ENCODE measurements around the gene PIEZO2. TPM values are rescaled to one million over a fixed set of nuclear protein-coding genes. Genes with fewer than 3 reads are reported as not detected.
"Not testable (repeated sequence)": the region's sequence is repeated elsewhere in the genome, so short reads cannot be mapped to it uniquely, and the experiment has no call there.

PIEZO2 gene
- total RNA-seq, 2 experiments from 2014 or later = not detected

DNA sequence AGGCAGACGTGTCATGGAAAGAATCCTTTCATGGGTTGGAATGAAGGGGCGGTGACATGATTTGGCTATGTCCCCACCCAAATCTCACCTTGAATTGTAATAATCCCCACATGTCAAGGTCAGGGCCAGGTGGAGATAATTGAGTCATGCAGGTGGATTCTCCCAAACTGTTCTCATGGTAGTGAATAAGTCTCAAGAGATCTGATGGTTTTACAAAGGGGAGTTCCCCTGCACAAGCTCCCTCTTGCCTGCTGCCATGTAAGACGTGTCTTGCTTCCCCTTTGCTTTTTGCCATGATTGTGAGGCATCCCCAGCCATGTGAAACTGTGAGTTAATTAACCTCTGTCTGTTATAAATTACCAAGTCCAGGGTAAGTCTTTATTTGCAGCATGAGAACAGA is 215.7 kb downstream of the PIEZO2 start:
- ATAC-seq; H3K9me3 Mint-ChIP-seq (ENCODE audit: low read depth); H3K4me3 Mint-ChIP-seq; H3K36me3 Mint-ChIP-seq; H3K4me1 Mint-ChIP-seq; DNase-seq; H3K27ac Mint-ChIP-seq; CTCF ChIA-PET; H3K27me3 Mint-ChIP-seq: not testable (repeated sequence)

DNA sequence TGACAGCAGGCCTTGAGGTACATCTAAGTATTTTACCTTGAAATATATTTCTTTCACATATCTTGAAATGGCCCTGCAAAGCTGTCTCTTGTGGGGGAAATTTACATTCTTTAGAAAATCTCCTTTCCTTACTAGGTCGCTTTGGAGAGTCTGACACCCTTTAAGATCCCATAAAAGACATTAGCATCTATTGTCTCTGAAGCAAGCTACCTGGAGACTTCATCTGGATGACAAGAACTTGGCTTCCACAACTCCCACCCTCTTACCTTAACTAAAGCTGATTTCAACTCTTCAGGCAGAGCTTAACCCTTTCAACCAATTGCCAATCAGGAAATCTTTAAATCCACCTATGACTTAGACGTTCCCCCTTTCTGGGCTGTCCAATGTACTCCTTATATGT is 219.3 kb downstream of the PIEZO2 start:
- ATAC-seq (no peak), DNase-seq (no peak)
- Mint-ChIP-seq H3K4me1 (no peaks in the 10 kb centered on the region), H3K27ac (no peak overlapping the region), H3K27me3 (peaks cover 6% of the 10 kb centered on the region), H3K36me3 (no peaks in the 10 kb centered on the region), H3K4me3 (no peak overlapping the region), H3K9me3 (ENCODE audit: low read depth) (no peaks in the 10 kb centered on the region)
- CTCF ChIA-PET = no interaction called here

DNA sequence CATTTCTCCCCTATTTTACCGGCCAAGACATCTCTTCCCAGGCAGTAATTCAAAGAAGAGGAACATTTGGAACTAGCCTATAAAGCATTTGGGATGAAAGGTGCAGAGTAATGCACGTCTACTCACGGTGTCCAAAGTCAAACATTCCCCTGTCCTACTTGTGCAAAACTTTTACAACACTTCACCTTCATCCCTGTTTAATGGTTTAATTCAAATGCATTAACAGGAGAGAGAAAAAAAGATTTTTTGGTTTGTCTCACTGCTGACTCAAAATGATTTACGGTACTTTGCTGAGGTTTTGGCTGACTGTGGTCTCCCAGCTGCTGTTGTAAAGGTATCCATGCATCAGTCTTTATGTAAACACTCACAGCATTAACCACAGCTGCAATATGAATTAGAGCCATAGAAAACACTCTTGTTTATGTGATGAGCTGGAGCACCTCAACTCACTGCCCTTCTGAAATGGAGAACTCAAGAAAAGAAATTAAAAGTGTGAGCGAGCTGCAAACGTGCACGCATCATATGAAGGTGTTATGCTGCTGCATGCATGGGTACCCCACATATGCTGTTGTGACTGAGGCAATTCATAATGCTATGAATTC is 220.5 kb downstream of the PIEZO2 start:
- Mint-ChIP-seq H3K36me3 (no peaks in the 10 kb centered on the region), H3K27me3 (peaks cover 6% of the 10 kb centered on the region), H3K4me1 (no peaks in the 10 kb centered on the region), H3K4me3 (no peak overlapping the region), H3K27ac (no peak overlapping the region), H3K9me3 (ENCODE audit: low read depth) (no peaks in the 10 kb centered on the region)
- ATAC-seq (no peak), DNase-seq (no peak)
- CTCF ChIA-PET = no interaction called here

DNA sequence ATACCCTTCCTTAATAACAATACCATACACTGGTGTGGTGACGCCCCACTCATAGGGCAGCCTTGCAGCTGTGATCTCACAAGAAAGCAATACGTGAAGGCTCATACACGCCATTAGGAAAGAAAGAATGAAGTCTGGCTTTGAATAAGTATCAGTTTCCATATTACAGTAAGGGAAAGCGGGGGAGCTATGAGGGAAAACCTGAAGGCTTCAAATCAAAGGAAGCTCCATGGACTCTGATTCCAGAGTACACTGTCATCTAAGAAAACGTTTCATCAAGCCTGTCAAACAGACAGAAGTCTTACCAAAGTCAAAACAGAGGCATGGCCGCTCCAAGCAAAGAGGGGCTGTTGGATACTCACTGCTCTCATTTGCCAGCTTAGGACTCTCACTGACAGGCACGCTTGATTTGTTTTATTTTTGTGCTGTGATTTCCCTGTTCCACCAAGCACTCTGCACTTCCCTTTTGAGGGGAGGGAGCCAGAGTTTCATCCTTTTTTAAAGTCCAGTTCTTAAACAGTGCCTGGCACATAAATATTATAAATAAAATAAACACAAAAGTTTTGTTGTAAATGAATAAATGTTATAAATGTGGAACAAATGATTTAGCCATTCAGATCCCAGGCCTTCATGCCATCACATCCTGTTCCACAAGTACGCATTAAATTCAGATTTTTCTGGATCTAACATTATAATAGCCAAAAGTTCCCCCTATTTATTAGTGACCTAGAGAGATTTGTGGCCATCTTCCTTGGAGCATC is 221.2 kb downstream of the PIEZO2 start:
- H3K27ac Mint-ChIP-seq = no peak overlapping the region
- ATAC-seq (no peak), DNase-seq (no peak)
- H3K36me3 Mint-ChIP-seq = no peaks in the 10 kb centered on the region
- H3K9me3 Mint-ChIP-seq (ENCODE audit: low read depth) = no peaks in the 10 kb centered on the region
- no peak overlapping the region for H3K4me3 Mint-ChIP-seq
- no peaks in the 10 kb centered on the region for H3K4me1 Mint-ChIP-seq
- H3K27me3 Mint-ChIP-seq = peaks cover 6% of the 10 kb centered on the region
- CTCF ChIA-PET = no interaction called here

DNA sequence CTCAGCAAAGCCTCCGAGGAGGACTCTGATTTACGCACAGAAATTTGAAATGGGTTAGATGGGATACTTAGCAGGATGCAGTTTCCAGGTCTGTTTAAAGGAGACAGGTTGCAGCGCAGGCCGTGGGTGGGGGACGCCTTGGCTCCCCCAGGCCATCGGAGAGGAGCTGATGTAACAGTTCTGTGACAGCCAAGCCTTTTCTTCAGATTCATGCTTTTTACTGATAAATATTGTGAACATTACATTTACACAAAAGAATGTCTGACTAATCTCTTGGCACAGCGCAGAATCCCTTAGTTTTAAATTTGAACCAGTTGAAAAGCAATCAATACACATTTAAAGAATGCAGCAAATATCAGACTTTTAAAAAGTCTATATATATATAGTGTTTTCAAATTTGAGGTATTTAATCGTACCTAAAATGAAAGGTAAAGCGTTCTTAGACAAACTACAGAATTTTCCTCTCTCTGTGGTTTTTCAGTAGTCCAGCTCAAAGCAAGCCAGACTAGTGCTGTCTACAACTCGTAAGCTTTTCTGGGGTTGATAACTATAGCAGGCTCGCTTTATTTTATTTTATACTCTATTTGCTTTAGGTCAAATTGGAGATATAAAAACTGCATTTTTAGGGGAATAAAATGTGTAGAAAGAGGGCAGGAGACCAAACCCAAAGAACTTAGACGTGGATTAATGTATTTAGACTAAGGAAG is 221.9 kb downstream of the PIEZO2 start:
- no peaks in the 10 kb centered on the region for H3K9me3 Mint-ChIP-seq (ENCODE audit: low read depth)
- H3K4me1 Mint-ChIP-seq = no peaks in the 10 kb centered on the region
- ATAC-seq (no peak), DNase-seq (no peak)
- CTCF ChIA-PET = no interaction called here
- H3K4me3 Mint-ChIP-seq = no peak overlapping the region
- no peaks in the 10 kb centered on the region for H3K36me3 Mint-ChIP-seq
- H3K27ac Mint-ChIP-seq = no peak overlapping the region
- H3K27me3 Mint-ChIP-seq = peaks cover 6% of the 10 kb centered on the region

DNA sequence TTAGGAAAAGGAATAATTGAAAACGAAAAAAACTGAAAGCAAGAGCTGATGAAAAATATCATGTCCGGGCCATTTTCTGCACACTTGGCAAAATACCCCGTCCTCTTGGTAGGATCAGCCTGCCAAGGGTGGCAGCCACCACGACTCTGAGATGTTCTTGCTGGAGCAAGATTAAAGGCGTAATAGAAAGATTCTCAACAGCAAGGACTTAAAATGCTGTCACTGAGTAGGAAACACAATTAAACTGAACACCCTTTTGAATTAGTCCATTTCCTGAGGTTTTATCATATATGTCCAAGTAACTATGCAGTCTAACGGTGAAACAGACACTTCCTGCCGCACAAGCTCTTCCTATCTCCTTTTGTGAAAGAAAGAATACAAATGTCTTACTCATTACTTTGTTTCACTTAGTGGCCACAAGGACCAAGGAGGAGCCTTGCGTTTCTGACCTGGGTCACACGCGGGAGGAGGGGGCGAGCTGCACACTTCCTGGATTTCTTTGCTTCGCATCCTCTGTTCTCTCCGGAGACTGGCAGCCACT is 222.7 kb downstream of the PIEZO2 start:
- no peak overlapping the region for H3K4me3 Mint-ChIP-seq
- H3K9me3 Mint-ChIP-seq (ENCODE audit: low read depth) = no peaks in the 10 kb centered on the region
- H3K36me3 Mint-ChIP-seq = no peaks in the 10 kb centered on the region
- ATAC-seq (no peak), DNase-seq (no peak)
- peaks cover 6% of the 10 kb centered on the region for H3K27me3 Mint-ChIP-seq
- H3K4me1 Mint-ChIP-seq = no peaks in the 10 kb centered on the region
- CTCF ChIA-PET = no interaction called here
- no peak overlapping the region for H3K27ac Mint-ChIP-seq

DNA sequence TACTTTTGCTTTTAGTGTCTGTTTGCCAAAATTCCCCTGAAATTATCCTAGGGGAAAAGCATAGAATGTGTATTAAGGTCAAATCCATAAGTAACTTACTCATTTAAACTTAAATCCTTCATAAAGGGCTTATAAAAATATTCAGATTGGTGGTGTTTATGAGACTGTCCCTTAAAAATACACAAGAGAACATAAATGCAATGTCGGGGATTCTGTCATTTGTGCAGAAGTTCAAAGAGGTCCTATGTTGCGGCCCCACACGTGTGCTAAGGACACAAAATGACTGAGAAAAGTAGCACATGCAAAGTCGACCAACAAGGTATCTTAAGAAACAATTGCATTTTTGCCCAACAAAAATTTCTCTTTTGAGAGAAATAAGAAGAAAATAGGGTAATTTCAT is 225.1 kb downstream of the PIEZO2 start:
- no peak overlapping the region for H3K4me3 Mint-ChIP-seq
- DNase-seq (no peak), ATAC-seq (no peak)
- H3K27me3 Mint-ChIP-seq = peaks cover 6% of the 10 kb centered on the region
- CTCF ChIA-PET = no interaction called here
- no peaks in the 10 kb centered on the region for H3K36me3 Mint-ChIP-seq
- no peaks in the 10 kb centered on the region for H3K4me1 Mint-ChIP-seq
- no peak overlapping the region for H3K27ac Mint-ChIP-seq
- no peaks in the 10 kb centered on the region for H3K9me3 Mint-ChIP-seq (ENCODE audit: low read depth)

DNA sequence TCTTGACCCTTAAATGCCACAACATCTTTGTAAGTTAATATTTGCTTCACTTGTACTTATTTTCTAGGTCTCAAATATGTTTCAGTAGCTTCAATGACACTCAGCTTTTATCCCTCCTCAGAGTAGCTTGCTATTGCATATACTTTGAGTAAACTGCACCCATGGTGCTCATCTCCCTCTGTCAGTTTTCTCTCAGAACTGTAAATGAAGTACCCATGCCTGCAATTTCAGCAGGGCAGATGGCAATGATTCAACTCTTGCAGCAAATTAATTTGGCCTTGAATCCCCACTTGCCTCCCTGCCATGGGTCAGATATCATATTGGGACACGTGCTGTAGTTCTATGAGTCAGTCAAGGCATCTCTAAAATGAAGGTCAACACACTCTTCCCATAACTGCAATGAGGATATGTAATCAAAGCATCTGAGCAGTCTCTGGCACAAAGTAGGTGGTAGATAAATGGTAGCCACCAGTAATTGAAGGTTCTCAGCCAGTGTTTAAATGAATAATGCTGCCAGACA is 225.8 kb downstream of the PIEZO2 start:
- peaks cover 6% of the 10 kb centered on the region for H3K27me3 Mint-ChIP-seq
- no peak for ATAC-seq
- no peak overlapping the region for H3K4me3 Mint-ChIP-seq
- no peaks in the 10 kb centered on the region for H3K4me1 Mint-ChIP-seq
- no peaks in the 10 kb centered on the region for H3K36me3 Mint-ChIP-seq
- H3K9me3 Mint-ChIP-seq (ENCODE audit: low read depth) = no peaks in the 10 kb centered on the region
- CTCF ChIA-PET = interaction anchor here (1.7 kb wide), 1 partner anchor 72 kb away, joined by 5 read pairs; no protein-coding TSS in a partner anchor
- H3K27ac Mint-ChIP-seq = no peak overlapping the region
- no peak for DNase-seq

DNA sequence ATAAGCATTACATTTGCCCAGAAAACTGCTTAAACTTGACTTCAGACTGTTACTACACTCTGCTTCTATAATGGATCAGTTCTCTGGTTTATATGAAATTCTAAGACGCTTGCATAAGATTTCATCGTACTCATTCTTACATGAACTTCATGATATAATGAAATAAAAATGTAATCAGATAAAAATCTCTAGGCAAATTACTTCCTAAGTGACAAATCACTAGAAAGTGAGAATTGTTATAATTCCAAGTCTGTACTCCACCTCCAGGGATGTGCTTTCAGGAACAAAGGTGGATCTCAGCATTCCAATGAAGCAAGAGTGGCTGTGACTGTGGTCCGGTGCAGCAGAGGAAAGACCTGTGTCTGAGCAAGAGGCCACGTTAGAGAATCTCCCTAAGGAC is 226.2 kb downstream of the PIEZO2 start:
- DNase-seq = no peak
- no peak for ATAC-seq
- CTCF ChIA-PET = interaction anchor here (1.7 kb wide), 1 partner anchor 72 kb away, joined by 5 read pairs; no protein-coding TSS in a partner anchor
- Mint-ChIP-seq H3K27me3 (peaks cover 6% of the 10 kb centered on the region), H3K4me3 (no peak overlapping the region), H3K9me3 (ENCODE audit: low read depth) (no peaks in the 10 kb centered on the region), H3K4me1 (no peaks in the 10 kb centered on the region), H3K36me3 (no peaks in the 10 kb centered on the region), H3K27ac (no peak overlapping the region)

DNA sequence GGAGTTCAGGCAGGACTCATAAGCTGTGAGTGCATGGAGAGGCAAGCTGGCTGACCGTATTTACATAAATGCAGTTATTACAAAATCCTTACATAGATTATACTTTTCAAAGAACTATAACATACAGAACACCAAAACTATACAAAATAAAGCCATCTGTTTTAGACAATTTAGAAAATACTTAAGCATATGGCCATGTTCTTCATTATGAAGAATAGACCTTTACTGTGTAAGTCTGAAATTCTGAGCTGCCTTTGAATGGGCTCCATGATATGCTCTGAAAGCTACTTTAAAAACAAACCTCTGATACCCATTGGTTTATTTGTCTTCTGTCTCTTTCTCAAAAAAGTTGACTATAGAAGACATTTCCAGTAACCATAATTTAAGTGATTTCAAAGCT is 226.7 kb downstream of the PIEZO2 start:
- not testable (repeated sequence) for H3K27me3 Mint-ChIP-seq; H3K4me1 Mint-ChIP-seq; ATAC-seq; H3K36me3 Mint-ChIP-seq; H3K4me3 Mint-ChIP-seq; H3K9me3 Mint-ChIP-seq (ENCODE audit: low read depth); H3K27ac Mint-ChIP-seq; DNase-seq
- CTCF ChIA-PET = interaction anchor here (1.7 kb wide), 1 partner anchor 71 kb away, joined by 5 read pairs; no protein-coding TSS in a partner anchor

DNA sequence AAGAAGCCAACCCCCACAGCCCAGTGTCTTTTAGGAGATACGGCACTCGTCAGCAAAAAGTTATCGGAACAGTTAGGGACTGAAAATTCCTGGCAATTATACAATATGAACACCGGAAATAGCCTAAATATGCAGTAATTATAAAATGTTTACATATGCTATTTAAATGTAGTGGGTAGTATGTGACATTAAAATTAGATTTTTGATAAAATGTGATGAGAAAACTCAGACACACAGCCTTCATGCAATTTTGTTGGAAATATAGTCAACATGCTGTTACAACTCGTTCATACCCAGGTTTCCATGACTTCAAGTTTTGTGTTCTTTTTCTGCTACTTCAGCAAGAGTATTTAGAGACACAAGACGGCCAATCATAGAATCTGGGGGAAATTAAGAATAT is 229.1 kb downstream of the PIEZO2 start:
- H3K27me3 Mint-ChIP-seq; ATAC-seq; DNase-seq; H3K9me3 Mint-ChIP-seq (ENCODE audit: low read depth); CTCF ChIA-PET; H3K36me3 Mint-ChIP-seq; H3K4me3 Mint-ChIP-seq; H3K4me1 Mint-ChIP-seq; H3K27ac Mint-ChIP-seq: not testable (repeated sequence)

DNA sequence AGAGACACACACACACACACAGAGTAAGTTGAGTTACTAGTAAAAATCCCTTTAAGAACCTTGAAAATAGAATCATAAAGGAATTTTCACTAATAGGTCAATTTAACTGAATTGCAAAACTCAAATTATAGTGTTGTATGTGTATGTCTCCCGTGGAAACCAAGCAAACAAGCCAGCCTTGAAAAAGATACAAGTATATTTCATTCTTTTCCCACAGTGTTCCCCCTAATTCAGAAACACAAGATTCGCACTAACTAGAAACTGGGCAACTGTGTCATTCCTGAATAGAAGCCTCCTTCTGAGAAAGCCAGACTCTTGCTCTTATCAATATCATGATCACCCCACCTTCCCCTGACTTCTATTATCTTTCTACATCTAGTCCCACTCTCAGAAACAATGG is 229.5 kb downstream of the PIEZO2 start:
- no peaks in the 10 kb centered on the region for H3K36me3 Mint-ChIP-seq
- H3K27me3 Mint-ChIP-seq = no peaks in the 10 kb centered on the region
- H3K4me1 Mint-ChIP-seq = no peaks in the 10 kb centered on the region
- no peak for DNase-seq
- CTCF ChIA-PET = no interaction called here
- no peak overlapping the region for H3K4me3 Mint-ChIP-seq
- H3K27ac Mint-ChIP-seq = no peak overlapping the region
- no peak for ATAC-seq
- H3K9me3 Mint-ChIP-seq (ENCODE audit: low read depth) = no peaks in the 10 kb centered on the region

DNA sequence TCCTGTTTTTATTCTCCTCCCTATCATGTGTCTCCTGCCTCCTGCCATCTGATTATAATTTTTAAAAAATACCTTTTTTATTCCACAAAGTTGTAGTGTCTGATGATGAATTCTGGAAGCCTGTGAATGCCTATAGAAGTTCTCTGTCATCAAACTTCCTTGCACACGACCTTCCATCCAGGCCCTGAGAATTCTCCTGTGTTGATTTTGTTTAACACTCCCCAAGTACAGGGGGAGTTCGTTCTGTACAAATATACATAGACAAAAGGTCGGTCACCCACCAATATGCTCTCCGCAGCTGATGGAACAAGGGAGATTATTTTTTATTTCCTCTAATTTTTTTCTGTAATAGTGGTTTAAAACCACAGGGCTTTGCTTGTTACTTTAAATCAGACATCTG is 232.5 kb downstream of the PIEZO2 start:
- ATAC-seq (no peak), DNase-seq (no peak)
- no peaks in the 10 kb centered on the region for H3K27me3 Mint-ChIP-seq
- H3K9me3 Mint-ChIP-seq (ENCODE audit: low read depth) = no peaks in the 10 kb centered on the region
- H3K36me3 Mint-ChIP-seq = no peaks in the 10 kb centered on the region
- CTCF ChIA-PET = no interaction called here
- no peak overlapping the region for H3K27ac Mint-ChIP-seq
- no peaks in the 10 kb centered on the region for H3K4me1 Mint-ChIP-seq
- no peak overlapping the region for H3K4me3 Mint-ChIP-seq
